ENCODE data around the gene KANK3.

KANK3 gene

GRCh38 chr19:8337728-8338127, 5.3 kb downstream of the KANK3 start:
- no peak overlapping the region for H3K4me3 ChIP-seq (replicated peaks; ENCODE audit: low read depth, low read length)
- TF ChIP-seq CTCF (IDR thresholded peaks at IDR 0.05; ENCODE audit: low read depth, low read length, missing control alignments) = no peak
- no peak for DNase-seq (ENCODE audit: extremely low read depth, low read depth)

GRCh38 chr19:8336660-8337059, 6.4 kb downstream of the KANK3 start:
- no peak for DNase-seq (ENCODE audit: extremely low read depth, low read depth)
- no peak for TF ChIP-seq CTCF (IDR thresholded peaks at IDR 0.05; ENCODE audit: low read depth, low read length, missing control alignments)
- H3K4me3 ChIP-seq (replicated peaks; ENCODE audit: low read depth, low read length) = no peak overlapping the region

GRCh38 chr19:8336072-8336569, 6.9 kb downstream of the KANK3 start:
- TF ChIP-seq CTCF (IDR thresholded peaks at IDR 0.05; ENCODE audit: low read depth, low read length, missing control alignments) = no peak
- no peak overlapping the region for H3K4me3 ChIP-seq (replicated peaks; ENCODE audit: low read depth, low read length)
- DNase-seq (ENCODE audit: extremely low read depth, low read depth) = no peak

- TF ChIP-seq CTCF (IDR thresholded peaks at IDR 0.05; ENCODE audit: low read depth, low read length, missing control alignments) = no peak
- no peak overlapping the region for H3K4me3 ChIP-seq (replicated peaks; ENCODE audit: low read depth, low read length)
- DNase-seq (ENCODE audit: extremely low read depth, low read depth) = no peak
These were observed 7.6 kb downstream of the KANK3 start for GRCh38 chr19:8335343-8336071.

GRCh38 chr19:8334458-8335342, 8.4 kb downstream of the KANK3 start:
- peak overlapping the region; percentile 7; the same call in 1 of the 2 replicates for H3K4me3 ChIP-seq (replicated peaks; ENCODE audit: low read depth, low read length)
- no peak for TF ChIP-seq CTCF (IDR thresholded peaks at IDR 0.05; ENCODE audit: low read depth, low read length, missing control alignments)
- no peak for DNase-seq (ENCODE audit: extremely low read depth, low read depth)

- peak overlapping the region; percentile 7; the same call in 1 of the 2 replicates for H3K4me3 ChIP-seq (replicated peaks; ENCODE audit: low read depth, low read length)
- TF ChIP-seq CTCF (IDR thresholded peaks at IDR 0.05; ENCODE audit: low read depth, low read length, missing control alignments) = no peak
- DNase-seq (ENCODE audit: extremely low read depth, low read depth) = no peak
These were observed 9.2 kb downstream of the KANK3 start for GRCh38 chr19:8333767-8334457.

Measured in HFF-Myc (cell line).